OCI-LY1 (cell line): ENCODE data around the gene KAT6B.

Source experiments
- H2AFZ ChIP-seq: fragments of 200-600 bp; sonication (generic), shearing (Covaris generic); 2 replicates; pipeline ENCODE4 v1.6.0; 2014; ENCODE audit warnings: antibody characterized with exemption, mild to moderate bottlenecking, low read length
- H3F3A ChIP-seq: fragments of 200-600 bp; sonication (generic), shearing (Covaris generic); 2 replicates; pipeline ENCODE4 v1.6.0; 2014; ENCODE audit warnings: mild to moderate bottlenecking, antibody characterized with exemption, low read length, moderate library complexity; ENCODE audit not compliant: insufficient read depth
- H3K27ac ChIP-seq: fragments of 200-600 bp; sonication (generic); 2 replicates; pipeline ENCODE4 v1.5.1; 2014; ENCODE audit warnings: low read length, mixed run types, mild to moderate bottlenecking, low read depth; ENCODE audit not compliant: poor library complexity, severe bottlenecking
- H3K27me3 ChIP-seq: fragments of 200-600 bp; sonication (generic); 2 replicates; pipeline ENCODE4 v1.6.0; 2014; ENCODE audit warnings: antibody characterized with exemption, mild to moderate bottlenecking, low read length, moderate library complexity; ENCODE audit not compliant: insufficient read depth
- H3K36me3 ChIP-seq: fragments of 200-600 bp; sonication (generic); 2 replicates; pipeline ENCODE4 v1.6.1; 2014; ENCODE audit warnings: mild to moderate bottlenecking, antibody characterized with exemption, low read length, moderate library complexity, mixed read lengths; ENCODE audit not compliant: insufficient read depth
- H3K4me1 ChIP-seq: fragments of 200-600 bp; sonication (generic); 2 replicates; pipeline ENCODE4 v1.5.1; 2014; ENCODE audit warnings: mild to moderate bottlenecking, low read length, moderate library complexity; ENCODE audit not compliant: insufficient read depth, severe bottlenecking
- H3K4me2 ChIP-seq: fragments of 200-600 bp; sonication (generic), shearing (Covaris generic); 2 replicates; pipeline ENCODE4 v1.6.1; 2014; ENCODE audit warnings: low read length
- H3K4me3 ChIP-seq: fragments of 200-600 bp; sonication (generic); 2 replicates; pipeline ENCODE4 v1.5.1; 2014; ENCODE audit warnings: low read length, low read depth, mild to moderate bottlenecking, mixed read lengths; ENCODE audit not compliant: poor library complexity, severe bottlenecking
- H3K79me2 ChIP-seq: fragments of 200-600 bp; shearing (Covaris generic); 2 replicates; pipeline ENCODE4 v1.6.1; 2016; ENCODE audit warnings: mixed run types, low read length, mixed read lengths; ENCODE audit not compliant: insufficient read depth
- H3K9ac ChIP-seq: fragments of 200-600 bp; sonication (generic), shearing (Covaris generic); 2 replicates; pipeline ENCODE4 v1.6.1; 2014; ENCODE audit warnings: mild to moderate bottlenecking, low read length, mixed read lengths
- H3K9me2 ChIP-seq: fragments of 200-600 bp; sonication (generic), shearing (Covaris generic); 2 replicates; pipeline ENCODE4 v1.6.1; 2014; ENCODE audit warnings: low read depth, mild to moderate bottlenecking, low read length, mixed read lengths
- H3K9me3 ChIP-seq: fragments of 200-600 bp; shearing (Covaris generic); 2 replicates; pipeline ENCODE4 v1.6.1; 2014; ENCODE audit warnings: low read length, mixed read lengths
- H4K20me1 ChIP-seq: fragments of 200-600 bp; sonication (generic), shearing (Covaris generic); 2 replicates; pipeline ENCODE4 v1.6.0; 2016; ENCODE audit warnings: mild to moderate bottlenecking, low read length; ENCODE audit not compliant: insufficient read depth
- CTCF ChIP-seq: fragments of 200-600 bp; sonication (generic), shearing (Covaris generic); IDR thresholded peaks from 2 replicates; pipeline ENCODE4 v1.5.1; 2017; ENCODE audit warnings: mild to moderate bottlenecking, antibody characterized with exemption, low read length, moderate library complexity, mixed read lengths
- EZH2 ChIP-seq: fragments of 200-600 bp; sonication (generic), shearing (Covaris generic); IDR thresholded peaks from 2 replicates; pipeline ENCODE4 v1.8.0; 2017; ENCODE audit warnings: borderline replicate concordance, mixed run types, mild to moderate bottlenecking, antibody characterized with exemption, low read length, moderate library complexity, mixed read lengths

Gene KAT6B

GRCh38 chr10:74944205-74944604, 117.8 kb downstream of the KAT6B start:
- no peak overlapping the region for H3K9ac ChIP-seq
- H4K20me1 ChIP-seq = no peaks in the 10 kb centered on the region
- H3K79me2 ChIP-seq = peaks cover 17% of the 10 kb centered on the region; the same call in 1 of the 2 replicates
- no peak overlapping the region for H3K4me3 ChIP-seq
- no peak overlapping the region for H2AFZ ChIP-seq
- H3K27ac ChIP-seq = no peak overlapping the region
- no peak overlapping the region for H3K4me2 ChIP-seq
- no peaks in the 10 kb centered on the region for H3K9me2 ChIP-seq
- no peaks in the 10 kb centered on the region for H3K4me1 ChIP-seq
- H3K9me3 ChIP-seq = no peaks in the 10 kb centered on the region
- H3K27me3 ChIP-seq = no peaks in the 10 kb centered on the region
- H3K36me3 ChIP-seq = no peaks in the 10 kb centered on the region
- no peaks in the 10 kb centered on the region for H3F3A ChIP-seq
- TF ChIP-seq EZH2 (no peak), CTCF (no peak)

GRCh38 chr10:74947781-74948401, 121.5 kb downstream of the KAT6B start:
- Histone ChIP-seq H4K20me1 (no peaks in the 10 kb centered on the region), H3K27me3 (no peaks in the 10 kb centered on the region), H3K79me2 (peaks cover 17% of the 10 kb centered on the region; the same call in 1 of the 2 replicates), H3K9me3 (no peaks in the 10 kb centered on the region), H3K4me2 (no peak overlapping the region), H2AFZ (no peak overlapping the region), H3K36me3 (no peaks in the 10 kb centered on the region), H3K9me2 (no peaks in the 10 kb centered on the region), H3K4me1 (no peaks in the 10 kb centered on the region), H3K27ac (no peak overlapping the region), H3F3A (no peaks in the 10 kb centered on the region), H3K9ac (no peak overlapping the region), H3K4me3 (no peak overlapping the region)
- TF ChIP-seq EZH2 = no peak
- no peak for TF ChIP-seq CTCF

GRCh38 chr10:74949034-74949832, 122.8 kb downstream of the KAT6B start:
- peaks cover 14% of the 10 kb centered on the region; the same call in 1 of the 2 replicates for H3K79me2 ChIP-seq
- no peaks in the 10 kb centered on the region for H3K9me2 ChIP-seq
- H3F3A ChIP-seq = no peaks in the 10 kb centered on the region
- no peaks in the 10 kb centered on the region for H4K20me1 ChIP-seq
- H3K36me3 ChIP-seq = no peaks in the 10 kb centered on the region
- H3K9ac ChIP-seq = no peak overlapping the region
- no peak overlapping the region for H3K27ac ChIP-seq
- no peak for TF ChIP-seq EZH2
- TF ChIP-seq CTCF = no peak
- no peaks in the 10 kb centered on the region for H3K9me3 ChIP-seq
- H3K4me3 ChIP-seq = no peak overlapping the region
- H2AFZ ChIP-seq = no peak overlapping the region
- no peaks in the 10 kb centered on the region for H3K27me3 ChIP-seq
- no peaks in the 10 kb centered on the region for H3K4me1 ChIP-seq
- H3K4me2 ChIP-seq = no peak overlapping the region
